OCI-LY1 (cell line): ENCODE data around the gene MAPK8IP3.

Source experiments
- CTCF ChIP-seq: fragments of 200-600 bp; sonication (generic), shearing (Covaris generic); IDR thresholded peaks from 2 replicates; pipeline ENCODE4 v1.5.1; 2017; ENCODE audit warnings: mild to moderate bottlenecking, antibody characterized with exemption, low read length, moderate library complexity, mixed read lengths
- EZH2 ChIP-seq: fragments of 200-600 bp; sonication (generic), shearing (Covaris generic); IDR thresholded peaks from 2 replicates; pipeline ENCODE4 v1.8.0; 2017; ENCODE audit warnings: borderline replicate concordance, mixed run types, mild to moderate bottlenecking, antibody characterized with exemption, low read length, moderate library complexity, mixed read lengths

- TF ChIP-seq CTCF = no peak
- no peak for TF ChIP-seq EZH2
Measured at GRCh38 chr16:1793578-1794220, 87.7 kb downstream of the MAPK8IP3 start, which contains the start of gene IGFALS.
